ENCODE measurements around the gene PITX1. TPM values are rescaled to one million over a fixed set of nuclear protein-coding genes. Genes with fewer than 3 reads are reported as not detected.

The PITX1 gene
- total and polyA plus RNA-seq, 2 of the 13 experiments (the other 11 are each of a cell fraction or from before 2014, with no cell fraction given), result 11.7 to 20.2 TPM

DNA sequence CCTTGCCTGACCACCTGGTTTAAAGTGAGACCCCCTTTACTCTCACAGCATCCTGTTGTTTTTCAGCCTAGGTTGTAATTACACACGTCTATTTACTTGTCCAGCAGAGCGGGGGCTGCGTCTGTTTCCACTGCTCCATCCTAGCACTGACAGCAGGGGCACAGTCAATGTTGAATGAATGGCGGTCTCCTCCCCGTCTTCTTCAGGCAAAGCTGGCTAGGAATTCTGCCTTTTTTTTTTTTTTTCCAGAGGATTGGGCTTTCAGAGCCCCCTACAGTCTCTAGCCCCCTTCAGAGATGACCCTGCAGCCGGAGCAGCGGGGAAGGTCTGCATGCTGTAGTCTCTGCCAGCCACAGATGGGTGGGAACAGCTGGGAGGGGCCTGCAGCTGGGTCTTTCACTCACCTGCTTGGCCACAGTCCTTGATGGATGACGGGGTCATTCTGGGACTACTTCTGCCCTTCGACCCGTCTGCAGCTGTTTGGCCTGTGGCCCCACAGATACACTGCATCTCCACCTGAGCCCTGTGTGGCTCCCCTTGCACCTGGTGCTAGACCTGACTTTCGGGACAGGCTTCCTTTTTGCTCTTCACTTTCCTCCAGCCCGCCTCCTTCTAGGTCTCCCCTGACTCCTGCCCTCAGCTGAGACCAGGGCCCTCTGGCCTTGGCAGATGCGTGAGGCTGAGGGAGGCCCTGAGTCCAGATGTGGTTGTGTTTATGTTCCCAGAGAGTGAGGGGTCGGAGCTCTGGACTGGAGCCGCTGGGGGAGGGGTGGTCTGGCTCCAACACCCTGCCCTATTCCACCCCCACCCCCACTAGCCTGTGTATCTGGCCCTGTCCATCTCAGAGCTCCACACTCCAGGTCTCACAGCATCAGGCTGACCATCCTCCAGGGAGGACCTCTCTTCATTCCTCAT lies 8.0 kb downstream of the PITX1 start (continued):
- TF ChIP-seq TCF7L2 (IDR thresholded peaks at IDR 0.05; ENCODE audit: low read depth, low read length) (no peak), SMAD3 (CRISPR knock-in tag; IDR thresholded peaks at IDR 0.05) (no peak), HDAC2 (CRISPR knock-in tag; IDR thresholded peaks at IDR 0.05) (no peak), MTF2 (CRISPR knock-in tag; IDR thresholded peaks at IDR 0.05; ENCODE audit: borderline replicate concordance) (no peak), FOXM1 (CRISPR knock-in tag; IDR thresholded peaks at IDR 0.05) (no peak), KDM2A (CRISPR knock-in tag; IDR thresholded peaks at IDR 0.05; ENCODE audit: borderline replicate concordance, low read depth) (no peak), ZNF709 (CRISPR knock-in tag; IDR thresholded peaks at IDR 0.05) (peak; percentile 31; the same call in 1 of the 2 replicates), ZNF563 (CRISPR knock-in tag; IDR thresholded peaks at IDR 0.05) (no peak), HIVEP1 (CRISPR knock-in tag; IDR thresholded peaks at IDR 0.05) (no peak), ZNF12 (CRISPR knock-in tag; IDR thresholded peaks at IDR 0.05) (no peak), AGO2 (optimal IDR thresholded peaks at IDR 0.05; ENCODE audit: low read depth, low read length) (peak; percentile 62), MAFK (conservative IDR thresholded peaks at IDR 0.05 in 1 of 2, IDR thresholded peaks at IDR 0.05 in 1 of 2; ENCODE audit: low read length in 2 of 2) (no peak), POLR2A (IDR thresholded peaks at IDR 0.05; ENCODE audit: insufficient read depth in 1 of 2, low read depth in 2 of 2, low read length in 2 of 2) (no peak), NR2C2 (CRISPR knock-in tag; IDR thresholded peaks at IDR 0.05; ENCODE audit: borderline replicate concordance) (no peak), MTA1 (CRISPR knock-in tag; IDR thresholded peaks at IDR 0.05; ENCODE audit: borderline replicate concordance) (no peak), TARDBP (CRISPR knock-in tag; IDR thresholded peaks at IDR 0.05) (0 out of 2 replicates have a peak, but pooled peaks have one; percentile 32), PAX8 (CRISPR knock-in tag; IDR thresholded peaks at IDR 0.05; ENCODE audit: borderline replicate concordance) (no peak), RNF2 (conservative IDR thresholded peaks at IDR 0.05; ENCODE audit: low read depth) (no peak), POLR2AphosphoS2 (IDR thresholded peaks at IDR 0.05; ENCODE audit: low read depth, low read length) (no peak), ZNF746 (CRISPR knock-in tag; IDR thresholded peaks at IDR 0.05) (no peak)
- TF ChIP-seq, protein P1, sequence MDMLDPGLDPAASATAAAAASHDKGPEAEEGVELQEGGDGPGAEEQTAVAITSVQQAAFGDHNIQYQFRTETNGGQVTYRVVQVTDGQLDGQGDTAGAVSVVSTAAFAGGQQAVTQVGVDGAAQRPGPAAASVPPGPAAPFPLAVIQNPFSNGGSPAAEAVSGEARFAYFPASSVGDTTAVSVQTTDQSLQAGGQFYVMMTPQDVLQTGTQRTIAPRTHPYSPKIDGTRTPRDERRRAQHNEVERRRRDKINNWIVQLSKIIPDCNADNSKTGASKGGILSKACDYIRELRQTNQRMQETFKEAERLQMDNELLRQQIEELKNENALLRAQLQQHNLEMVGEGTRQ (IDR thresholded peaks at IDR 0.05; ENCODE audit: low read depth, low read length), result no peak
- TF ChIP-seq, protein P1 (CRISPR knock-in tag; IDR thresholded peaks at IDR 0.05; ENCODE audit: borderline replicate concordance), result no peak
- TF ChIP-seq, protein P2, sequence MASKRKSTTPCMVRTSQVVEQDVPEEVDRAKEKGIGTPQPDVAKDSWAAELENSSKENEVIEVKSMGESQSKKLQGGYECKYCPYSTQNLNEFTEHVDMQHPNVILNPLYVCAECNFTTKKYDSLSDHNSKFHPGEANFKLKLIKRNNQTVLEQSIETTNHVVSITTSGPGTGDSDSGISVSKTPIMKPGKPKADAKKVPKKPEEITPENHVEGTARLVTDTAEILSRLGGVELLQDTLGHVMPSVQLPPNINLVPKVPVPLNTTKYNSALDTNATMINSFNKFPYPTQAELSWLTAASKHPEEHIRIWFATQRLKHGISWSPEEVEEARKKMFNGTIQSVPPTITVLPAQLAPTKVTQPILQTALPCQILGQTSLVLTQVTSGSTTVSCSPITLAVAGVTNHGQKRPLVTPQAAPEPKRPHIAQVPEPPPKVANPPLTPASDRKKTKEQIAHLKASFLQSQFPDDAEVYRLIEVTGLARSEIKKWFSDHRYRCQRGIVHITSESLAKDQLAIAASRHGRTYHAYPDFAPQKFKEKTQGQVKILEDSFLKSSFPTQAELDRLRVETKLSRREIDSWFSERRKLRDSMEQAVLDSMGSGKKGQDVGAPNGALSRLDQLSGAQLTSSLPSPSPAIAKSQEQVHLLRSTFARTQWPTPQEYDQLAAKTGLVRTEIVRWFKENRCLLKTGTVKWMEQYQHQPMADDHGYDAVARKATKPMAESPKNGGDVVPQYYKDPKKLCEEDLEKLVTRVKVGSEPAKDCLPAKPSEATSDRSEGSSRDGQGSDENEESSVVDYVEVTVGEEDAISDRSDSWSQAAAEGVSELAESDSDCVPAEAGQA (IDR thresholded peaks at IDR 0.05; ENCODE audit: low read depth), result no peak
- TF ChIP-seq, protein P2 (CRISPR knock-in tag; IDR thresholded peaks at IDR 0.05; ENCODE audit: borderline replicate concordance), result no peak
